Naive thymus-derived CD8-positive, alpha-beta T cell (primary cell): ENCODE data around the gene CLK3. TPM values are rescaled to one million over a fixed set of nuclear protein-coding genes. Genes with fewer than 3 reads are reported as not detected.
"Not testable (repeated sequence)": the region's sequence is repeated elsewhere in the genome, so short reads cannot be mapped to it uniquely, and the experiment has no call there.

Source experiments
- ATAC-seq, 2 donors: fragments of 150-1000 bp; cut with Tn5 transposase in 1 of 2; sonication (Bioruptor Pico), chemical (Tn5 transposase) in 1 of 2; 1 replicate in 1 of 2; 2 replicates in 1 of 2; pipeline ENCODE4 v1.10.0; 2021; ENCODE audit warnings: mild to moderate bottlenecking in 2 of 2, moderate library complexity in 2 of 2
- POLR2A ChIA-PET: fragments of 350-600 bp; sonication (Branson Sonifier 250); formaldehyde crosslinking; loops from one replicate; lab custom pipeline; 2021; ENCODE audit warnings: antibody characterized with exemption; lab: Charles Lee
- DNase-seq, 10 donors: peaks; one replicate each; pipeline versions ENCODE4 v3.0.0 to v3.0.0-alpha.2; 2020 to 2022
- H3K27ac Mint-ChIP-seq, 10 donors: one replicate each; pipeline ENCODE4 v1.8.0; 2020 to 2022; ENCODE audit warnings: mild to moderate bottlenecking in 10 of 10, mixed read lengths in 10 of 10, moderate library complexity in 4 of 10, inconsistent platforms in 1 of 10
- H3K27me3 Mint-ChIP-seq, 5 donors: one replicate each; pipeline ENCODE4 v1.8.0; 2021 to 2022; ENCODE audit warnings: mixed read lengths in 5 of 5
- H3K36me3 Mint-ChIP-seq, 3 donors: one replicate each; pipeline ENCODE4 v1.8.0; 2020 to 2022; ENCODE audit warnings: mixed read lengths in 3 of 3, mild to moderate bottlenecking in 2 of 3, inconsistent platforms in 1 of 3
- H3K4me1 Mint-ChIP-seq, 4 donors: one replicate each; pipeline ENCODE4 v1.8.0; 2021 to 2022; ENCODE audit warnings: mixed read lengths in 4 of 4
- H3K4me3 Mint-ChIP-seq, 10 donors: one replicate each; pipeline ENCODE4 v1.8.0; 2020 to 2022; ENCODE audit warnings: mild to moderate bottlenecking in 10 of 10, mixed read lengths in 10 of 10, moderate library complexity in 6 of 10, inconsistent platforms in 1 of 10
- H3K9me3 Mint-ChIP-seq, 9 donors: one replicate each; pipeline ENCODE4 v1.8.0; 2020 to 2022; ENCODE audit warnings: mixed read lengths in 9 of 9, mild to moderate bottlenecking in 3 of 9, inconsistent platforms in 1 of 9, moderate library complexity in 1 of 9
- polyA plus RNA-seq, 3 donors: library from polyadenylated mRNA; unstranded; fragments of 300-500 nt; fragmentation: Illumina TruSeq; gene quantifications; one replicate each; pipeline ENCODE4 v1.2.3, GENCODE V29; 2021
- total RNA-seq, 8 experiments: library from RNA in 2 of 8; stranded (reverse) in 2 of 8; gene quantifications; one replicate each; pipeline ENCODE4 v1.2.3 and lab custom pipeline; 2021 to 2026

Gene CLK3
- total and polyA plus RNA-seq, 5 experiments from 2014 or later = 49.0 to 227 (median 92.8) TPM

DNA sequence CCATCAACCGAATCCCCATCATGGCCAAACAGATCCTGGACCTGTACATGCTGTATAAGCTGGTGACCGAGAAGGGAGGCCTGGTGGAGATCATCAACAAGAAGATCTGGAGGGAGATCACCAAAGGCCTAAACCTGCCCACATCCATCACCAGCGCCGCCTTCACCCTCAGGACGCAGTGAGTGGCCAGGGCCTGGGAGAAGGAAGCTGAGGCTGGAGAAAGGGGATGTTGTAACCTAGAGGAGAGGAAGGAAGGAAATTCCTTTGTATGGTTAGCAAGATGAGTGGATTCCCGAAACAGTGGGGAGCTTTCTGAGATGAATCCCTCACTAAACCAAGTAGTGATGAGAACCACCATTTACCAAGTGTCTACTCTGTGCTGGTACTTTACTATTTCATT lies 25.8 kb upstream of the CLK3 start:
- Mint-ChIP-seq H3K4me1 (peaks cover 0 to 4% (median 1%) of the 10 kb centered on the region in 4 donors), H3K4me3 (no peak overlapping the region), H3K36me3 (peaks cover 0 to 81% (median 5%) of the 10 kb centered on the region in 3 donors), H3K27ac (peak overlapping the region in 2 of 10 donors; percentile 35 to 66), H3K9me3 (no peaks in the 10 kb centered on the region), H3K27me3 (no peaks in the 10 kb centered on the region)
- DNase-seq = no peak
- ATAC-seq = no peak
- POLR2A ChIA-PET = no interaction called here

DNA sequence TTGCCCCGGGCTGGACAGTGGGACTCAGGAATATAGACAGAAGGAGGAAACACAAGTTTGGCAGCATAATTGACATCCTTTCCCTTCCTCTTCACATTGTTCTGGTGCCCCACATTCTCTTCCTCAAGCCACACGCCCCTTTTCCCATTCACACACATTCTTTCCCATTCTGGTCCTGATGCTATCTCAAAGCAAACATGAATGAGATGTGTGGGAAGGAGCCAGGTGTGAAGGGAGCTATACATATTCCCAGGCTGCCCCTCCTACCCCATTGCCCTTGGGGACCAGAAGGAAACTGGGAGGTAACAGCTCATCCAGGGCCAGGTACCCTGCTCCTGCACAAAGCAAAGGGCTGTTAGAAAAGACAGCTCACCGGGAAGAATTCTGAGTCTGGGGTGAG lies 23.4 kb upstream of the CLK3 start:
- POLR2A ChIA-PET = no interaction called here
- DNase-seq (no peak), ATAC-seq (no peak)
- Mint-ChIP-seq H3K4me3 (no peak overlapping the region), H3K4me1 (peaks cover 0 to 2% (median 0%) of the 10 kb centered on the region in 4 donors), H3K27ac (no peak overlapping the region), H3K27me3 (no peaks in the 10 kb centered on the region), H3K9me3 (no peaks in the 10 kb centered on the region), H3K36me3 (peaks cover 0 to 70% (median 5%) of the 10 kb centered on the region in 3 donors)

DNA sequence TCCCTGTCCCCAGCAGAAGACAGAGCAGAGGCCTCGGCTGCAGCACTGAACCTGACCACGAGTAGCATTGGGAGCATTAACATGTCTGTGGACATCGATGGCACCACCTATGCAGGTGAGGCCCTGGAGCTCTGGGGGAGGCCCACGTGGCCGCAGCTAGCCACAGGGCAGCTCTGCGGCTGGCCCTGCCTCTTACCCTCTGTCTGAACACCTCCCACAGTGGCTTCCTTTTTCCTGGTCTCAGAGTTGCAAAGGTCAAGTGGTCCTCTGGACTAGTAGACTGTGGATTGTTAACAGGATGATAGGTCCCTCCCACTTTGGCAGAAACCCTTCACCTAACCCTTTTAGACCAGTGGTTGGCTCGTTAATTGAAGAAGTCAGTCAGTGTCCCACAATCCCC lies 22.5 kb upstream of the CLK3 start:
- H3K27ac Mint-ChIP-seq = peak overlapping the region in 1 of 10 donors; percentile 75
- H3K4me3 Mint-ChIP-seq = no peak overlapping the region
- H3K36me3 Mint-ChIP-seq = peaks cover 0 to 68% (median 5%) of the 10 kb centered on the region in 3 donors
- DNase-seq (no peak), ATAC-seq (no peak)
- POLR2A ChIA-PET = no interaction called here
- no peaks in the 10 kb centered on the region for H3K27me3 Mint-ChIP-seq
- H3K9me3 Mint-ChIP-seq = no peaks in the 10 kb centered on the region
- peaks cover 4 to 7% (median 5%) of the 10 kb centered on the region in 4 donors for H3K4me1 Mint-ChIP-seq

DNA sequence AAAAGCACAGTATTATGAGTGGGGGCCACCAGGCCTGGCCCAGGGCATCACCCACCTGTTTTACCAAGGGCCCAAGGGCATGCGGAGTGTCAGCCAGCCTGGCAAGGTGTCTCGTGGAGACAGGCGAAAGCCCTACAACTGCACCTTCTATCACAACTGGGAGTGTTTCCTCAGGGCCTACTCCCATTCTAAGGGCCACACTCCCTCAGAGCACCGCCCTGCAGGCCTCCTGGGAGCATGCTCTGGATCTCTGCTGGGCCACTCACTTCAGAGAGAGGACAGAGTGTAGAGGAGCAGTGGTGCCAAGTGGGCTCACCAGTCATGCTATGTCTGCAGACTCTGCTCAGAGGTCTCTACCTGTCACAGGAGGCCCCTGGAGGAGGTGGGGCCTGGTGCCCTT lies 21.2 kb upstream of the CLK3 start:
- Mint-ChIP-seq H3K27ac (peak overlapping the region in 2 of 10 donors; percentile 40 to 43), H3K4me1 (peaks cover 13 to 19% (median 18%) of the 10 kb centered on the region in 4 donors), H3K36me3 (peaks cover 0 to 62% (median 5%) of the 10 kb centered on the region in 3 donors), H3K27me3 (no peaks in the 10 kb centered on the region), H3K4me3 (peak overlapping the region in 1 of 10 donors; percentile 11), H3K9me3 (no peaks in the 10 kb centered on the region)
- POLR2A ChIA-PET = interaction anchor here (0.7 kb wide), 1 partner anchor 141 kb away, joined by 4 read pairs; no protein-coding TSS in a partner anchor
- DNase-seq = no peak
- no peak for ATAC-seq

DNA sequence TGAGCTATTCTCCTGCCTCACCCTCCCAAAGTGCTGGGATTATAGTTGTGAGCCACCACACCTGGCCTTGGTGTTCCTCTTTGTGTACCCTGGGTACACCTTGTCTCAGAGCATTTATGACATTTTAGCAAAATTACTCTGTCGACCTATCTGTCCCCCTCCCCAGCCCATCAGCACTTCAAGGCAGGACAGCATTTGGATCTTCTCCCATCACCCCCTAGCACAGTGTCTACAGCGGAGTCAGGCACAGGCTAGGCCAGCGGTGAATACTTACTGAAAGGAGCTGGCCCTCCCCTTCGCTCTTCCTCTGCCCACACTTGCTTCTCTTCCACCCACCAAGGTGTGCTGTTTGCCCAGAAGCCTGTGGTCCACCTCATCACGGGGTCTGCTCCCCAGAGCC lies 20.4 kb upstream of the CLK3 start:
- Mint-ChIP-seq H3K27me3 (no peaks in the 10 kb centered on the region), H3K36me3 (peaks cover 0 to 54% (median 5%) of the 10 kb centered on the region in 3 donors), H3K4me3 (no peak overlapping the region), H3K27ac (peak overlapping the region in 1 of 10 donors; percentile 4), H3K4me1 (peaks cover 13 to 22% (median 20%) of the 10 kb centered on the region in 4 donors), H3K9me3 (no peaks in the 10 kb centered on the region)
- POLR2A ChIA-PET = no interaction called here
- ATAC-seq (no peak), DNase-seq (no peak)

DNA sequence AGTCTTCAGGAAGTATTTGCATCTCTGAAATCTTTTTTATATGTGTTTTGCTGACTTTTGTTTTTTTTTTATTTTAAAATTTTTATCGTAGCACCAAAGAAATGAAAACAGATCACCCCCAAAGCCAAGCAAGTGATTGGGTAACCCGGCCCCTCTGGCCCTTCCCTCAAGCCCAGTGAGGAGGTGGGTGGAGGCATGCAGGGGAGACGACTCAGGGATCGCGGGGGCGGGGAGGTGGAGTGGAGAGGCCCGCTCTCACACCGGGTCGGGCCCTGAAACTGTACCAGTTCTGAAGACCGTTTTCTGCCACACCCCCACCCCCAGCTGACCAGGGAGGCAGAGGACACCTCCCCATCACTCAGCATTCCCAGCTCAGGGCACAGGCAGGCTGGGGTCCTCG lies 18.9 kb upstream of the CLK3 start:
- peaks cover 0 to 39% (median 5%) of the 10 kb centered on the region in 3 donors for H3K36me3 Mint-ChIP-seq
- POLR2A ChIA-PET, ATAC-seq, H3K27me3 Mint-ChIP-seq, H3K4me3 Mint-ChIP-seq, H3K9me3 Mint-ChIP-seq, DNase-seq: not testable (repeated sequence)
- peak overlapping the region in 3 of 10 donors; percentile 56 to 76 (median 58) for H3K27ac Mint-ChIP-seq
- peaks cover 13 to 25% (median 21%) of the 10 kb centered on the region in 4 donors for H3K4me1 Mint-ChIP-seq

DNA sequence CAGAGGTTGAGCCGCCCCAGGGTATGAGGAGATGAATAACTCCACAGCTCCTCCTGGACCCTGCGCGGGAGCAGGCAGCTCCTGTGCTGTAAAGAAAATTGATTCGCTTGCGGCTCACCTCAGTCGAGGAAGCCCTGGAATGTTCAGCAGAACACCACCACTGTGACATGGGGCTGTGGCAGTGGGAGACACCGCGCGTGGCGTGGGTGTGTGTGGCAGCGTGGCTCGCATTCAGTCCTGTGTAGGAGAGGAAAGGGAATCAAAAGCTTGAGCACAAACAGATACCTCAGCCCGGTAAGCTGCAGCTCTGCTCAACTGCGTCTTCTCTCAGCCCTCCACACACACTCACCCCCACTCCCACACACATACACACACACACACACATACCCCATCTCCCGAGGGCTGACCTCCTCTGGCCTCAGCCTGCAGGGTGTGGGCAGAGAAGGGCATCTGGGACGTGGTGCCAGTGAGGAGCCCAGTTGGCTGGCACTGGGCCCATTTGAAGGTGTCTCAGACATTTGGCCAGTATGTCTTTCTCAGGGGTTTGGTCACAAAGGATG lies 18.4 kb upstream of the CLK3 start:
- ATAC-seq, H3K27me3 Mint-ChIP-seq, DNase-seq, H3K4me3 Mint-ChIP-seq, H3K9me3 Mint-ChIP-seq: not testable (repeated sequence)
- POLR2A ChIA-PET = interaction anchor here (1.6 to 3.0 kb wide), 2 partner anchors 18 to 30 kb away, joined by 6 to 42 read pairs; partner anchors contain the start of gene CLK3
- Mint-ChIP-seq H3K36me3 (peaks cover 0 to 34% (median 5%) of the 10 kb centered on the region in 3 donors), H3K27ac (peak overlapping the region in 2 of 10 donors; percentile 77 to 80), H3K4me1 (peaks cover 13 to 27% (median 21%) of the 10 kb centered on the region in 4 donors)

DNA sequence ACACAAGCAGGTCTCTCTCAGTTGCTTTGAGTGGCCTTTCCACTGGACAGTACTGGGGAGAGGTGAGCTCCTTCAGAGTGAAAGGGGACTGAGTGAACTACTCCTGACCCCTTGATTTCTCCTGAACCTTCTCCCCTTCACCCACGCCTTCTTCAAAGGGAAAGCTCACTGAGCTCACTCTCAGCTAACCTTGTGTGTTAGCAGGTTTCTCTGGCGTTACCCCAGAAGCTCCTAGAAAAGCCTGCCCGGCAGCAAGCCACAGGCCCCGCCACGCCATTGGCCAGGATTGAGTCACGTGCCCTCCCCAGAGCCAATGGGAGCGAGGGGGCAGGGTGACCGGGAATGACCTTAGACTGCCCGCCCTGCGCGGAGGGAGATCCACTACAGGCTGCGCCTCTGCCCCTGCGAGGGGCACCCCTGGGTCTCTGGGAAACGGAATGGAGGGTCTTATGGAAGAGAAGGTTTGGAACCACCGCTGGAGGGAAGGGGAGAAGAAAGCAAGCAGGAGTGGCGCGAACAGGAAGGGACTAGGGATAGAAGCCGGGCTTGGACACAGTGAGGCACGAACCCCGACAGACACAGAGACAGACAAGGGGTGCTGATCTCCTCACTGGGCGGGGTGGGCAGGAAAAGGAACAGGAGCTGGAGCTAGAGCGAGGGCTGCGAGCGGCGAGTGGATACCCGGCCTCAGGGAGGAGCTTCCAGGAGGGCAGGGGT lies 17.4 kb upstream of the CLK3 start:
- POLR2A ChIA-PET = interaction anchor here (0.9 to 3.0 kb wide), 7 partner anchors 14 to 168 kb away, joined by 3 to 42 read pairs (median 3); partner anchors contain the start of genes CLK3 and UBL7
- Mint-ChIP-seq H3K9me3 (no peaks in the 10 kb centered on the region), H3K27me3 (no peaks in the 10 kb centered on the region)

DNA sequence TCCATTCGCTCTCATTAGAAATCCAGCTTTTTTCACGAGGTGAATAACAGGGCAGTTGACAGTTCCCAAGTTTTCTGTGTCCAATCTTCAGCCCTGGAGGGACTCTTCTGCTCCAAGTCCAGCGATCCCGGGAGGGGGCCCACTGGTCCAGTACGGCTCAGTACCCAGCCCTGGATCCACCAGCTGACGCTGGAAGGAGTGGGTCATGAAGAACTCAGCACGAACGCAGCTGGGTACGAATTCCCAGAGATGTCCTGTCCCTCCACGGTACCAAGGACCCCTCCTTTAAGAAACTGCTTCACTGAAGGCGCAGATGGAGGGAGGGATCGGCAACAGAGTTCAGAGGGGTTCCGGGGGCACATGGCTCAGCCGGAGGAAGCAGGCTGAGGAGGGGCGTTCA lies 16.5 kb upstream of the CLK3 start:
- ATAC-seq (no peak), DNase-seq (no peak)
- Mint-ChIP-seq H3K27me3 (no peaks in the 10 kb centered on the region), H3K9me3 (no peaks in the 10 kb centered on the region), H3K27ac (peak overlapping the region; percentile 95 to 99 (median 98)), H3K4me1 (peaks cover 15 to 27% (median 21%) of the 10 kb centered on the region in 4 donors), H3K4me3 (peak overlapping the region; percentile 91 to 100 (median 100)), H3K36me3 (peaks cover 0 to 18% (median 0%) of the 10 kb centered on the region in 3 donors)
- POLR2A ChIA-PET = interaction anchor here (1.0 to 3.0 kb wide), 6 partner anchors 13 to 167 kb away, joined by 3 to 42 read pairs (median 4); partner anchors contain the start of gene CLK3

More for the DNA sequence above, 17.4 kb upstream of the CLK3 start:
- Mint-ChIP-seq H3K4me1 (peaks cover 15 to 27% (median 21%) of the 10 kb centered on the region in 4 donors), H3K36me3 (peaks cover 0 to 26% (median 3%) of the 10 kb centered on the region in 3 donors), H3K27ac (peak overlapping the region; percentile 95 to 99 (median 98)), H3K4me3 (peak overlapping the region; percentile 91 to 100 (median 100))
- peak; percentile 77 to 92 (median 80) for DNase-seq
- ATAC-seq = peak; percentile 97 to 98

DNA sequence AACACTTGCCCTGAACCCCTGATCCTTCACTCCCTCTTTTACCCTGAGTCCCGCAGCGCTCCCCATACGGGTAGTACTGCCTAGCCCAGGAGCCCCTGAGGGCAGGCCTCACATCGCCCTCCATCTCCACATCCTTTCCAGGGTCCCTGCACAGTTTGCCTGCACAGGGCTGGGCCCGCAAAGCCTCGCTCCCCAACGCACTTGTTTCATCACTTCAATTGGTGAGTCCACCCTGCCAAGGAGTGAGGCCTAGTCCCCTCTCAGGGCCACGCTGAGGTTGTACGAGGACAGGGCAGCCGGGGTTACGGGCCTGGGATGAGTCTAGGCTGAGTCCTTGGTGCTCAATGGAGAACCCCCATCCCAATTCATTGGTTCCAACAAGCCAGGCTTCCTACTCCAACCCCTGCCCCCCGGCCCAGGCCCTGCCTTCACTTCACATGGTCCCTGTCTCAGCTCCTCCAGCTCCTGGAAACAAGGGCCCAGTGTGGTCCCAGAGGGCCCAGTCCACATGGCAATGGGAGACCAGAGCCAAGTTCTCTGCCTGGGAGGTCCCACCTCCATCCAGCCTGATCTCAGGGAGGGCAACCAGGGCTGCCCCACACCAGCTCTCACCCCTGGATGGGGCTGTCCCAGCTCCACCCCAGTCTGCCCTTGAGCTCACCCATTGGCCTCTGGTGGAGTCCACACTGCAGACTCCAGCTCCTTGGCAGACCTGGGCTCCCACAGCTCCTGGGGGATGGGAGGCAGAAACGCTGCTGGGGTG lies 12.4 kb upstream of the CLK3 start:
- ATAC-seq (no peak), DNase-seq (no peak)
- Mint-ChIP-seq H3K9me3 (no peaks in the 10 kb centered on the region), H3K36me3 (no peaks in the 10 kb centered on the region), H3K4me1 (peaks cover 11 to 22% (median 17%) of the 10 kb centered on the region in 4 donors), H3K27me3 (no peaks in the 10 kb centered on the region), H3K4me3 (no peak overlapping the region), H3K27ac (no peak overlapping the region)
- POLR2A ChIA-PET = interaction anchor here (0.5 kb wide), 1 partner anchor 412 kb away, joined by 3 read pairs; no protein-coding TSS in a partner anchor

DNA sequence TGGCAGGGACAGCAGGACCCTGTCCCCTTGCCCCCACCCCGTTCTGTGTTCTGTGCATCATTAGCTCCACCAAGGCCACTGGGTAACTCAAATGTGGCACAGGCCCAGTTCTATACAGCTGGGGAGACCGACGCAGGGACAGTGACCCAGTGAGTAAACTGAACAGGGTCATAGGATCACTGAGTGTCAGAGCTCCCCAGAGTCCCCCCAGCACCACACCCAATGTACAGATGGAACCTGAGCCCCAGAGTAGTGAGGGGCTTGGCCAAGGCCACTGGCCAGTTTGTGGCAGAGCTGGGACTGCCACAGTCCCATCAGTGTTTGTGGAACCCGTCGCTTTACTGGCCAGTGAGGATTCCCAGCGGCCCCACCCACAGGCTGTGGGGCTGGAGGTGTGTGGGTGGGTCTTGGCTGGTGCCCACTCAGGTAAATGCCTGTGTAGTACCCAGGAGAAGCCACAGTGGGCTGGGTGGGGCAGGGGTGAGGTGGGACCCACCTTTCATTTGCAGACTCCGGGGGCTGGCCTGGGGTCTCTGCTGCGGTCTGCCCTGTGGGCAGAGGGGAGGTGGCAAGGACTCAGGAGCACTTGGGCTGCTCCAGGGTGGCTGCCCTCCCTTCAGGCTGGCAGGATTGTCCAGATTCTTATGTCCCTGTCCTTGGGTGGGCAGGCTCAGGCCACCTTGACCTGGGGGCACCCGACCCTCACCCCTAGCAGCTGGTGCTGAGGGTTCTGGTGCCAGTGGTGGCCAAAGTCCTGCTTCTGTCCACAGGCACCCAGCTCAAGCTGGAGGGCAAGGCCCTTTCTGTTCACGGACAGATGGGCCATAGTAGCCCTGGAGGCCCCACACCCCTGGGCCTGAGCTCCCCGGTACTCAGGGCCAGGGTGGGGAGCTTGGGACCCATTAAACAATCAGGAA lies 11.6 kb upstream of the CLK3 start:
- ATAC-seq (no peak), DNase-seq (no peak)
- H3K36me3 Mint-ChIP-seq = no peaks in the 10 kb centered on the region
- H3K9me3 Mint-ChIP-seq = no peaks in the 10 kb centered on the region
- POLR2A ChIA-PET = interaction anchor here (0.6 kb wide), 1 partner anchor 48 kb away, joined by 3 read pairs; no protein-coding TSS in a partner anchor
- no peak overlapping the region for H3K4me3 Mint-ChIP-seq
- peaks cover 5 to 14% (median 9%) of the 10 kb centered on the region in 4 donors for H3K4me1 Mint-ChIP-seq
- no peak overlapping the region for H3K27ac Mint-ChIP-seq
- H3K27me3 Mint-ChIP-seq = no peaks in the 10 kb centered on the region
